Stimulated activated CD4-positive, alpha-beta T cell treated with anti-CD3 and anti-CD28 coated beads, Interleukin-15, amount 100 ng/mL, for 24 hours (primary cell): ENCODE data around the gene EPHX1.
A peak's percentile ranks its signal among the peaks of the same experiment; 100 is the strongest.
"Not testable (repeated sequence)": the region's sequence is repeated elsewhere in the genome, so short reads cannot be mapped to it uniquely, and the experiment has no call there.

ENCODE experiments used
- DNase-seq: peaks from one replicate; pipeline ENCODE4 v3.0.0-alpha.2; 2020

Gene EPHX1

GRCh38 chr1:225817611-225818061 lies 7.7 kb downstream of the EPHX1 start:
- no peak for DNase-seq

DNA sequence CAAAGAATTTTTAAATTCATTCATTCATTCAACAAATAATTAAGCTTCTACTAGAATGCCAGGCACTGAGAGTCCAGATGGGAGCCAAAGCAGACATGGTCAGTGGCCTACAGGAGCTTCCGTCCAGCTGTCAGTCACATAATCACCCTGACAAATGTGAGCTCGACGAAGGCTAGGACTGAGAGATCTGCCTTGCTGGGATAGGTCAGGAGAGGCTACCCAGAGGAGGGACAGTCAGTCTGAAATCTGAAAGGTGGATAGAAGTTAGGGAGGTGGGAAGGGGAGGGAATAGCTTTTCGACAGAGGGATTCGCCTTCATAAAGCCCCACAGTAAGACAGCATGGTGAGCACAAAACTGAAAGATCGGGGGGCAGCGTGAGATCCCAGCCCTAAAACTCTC lies 8.3 kb downstream of the EPHX1 start:
- no peak for DNase-seq

- no peak for DNase-seq
These were observed 9.6 kb downstream of the EPHX1 start for GRCh38 chr1:225819346-225820192.

GRCh38 chr1:225820522-225821120 lies 10.7 kb downstream of the EPHX1 start:
- no peak for DNase-seq

DNA sequence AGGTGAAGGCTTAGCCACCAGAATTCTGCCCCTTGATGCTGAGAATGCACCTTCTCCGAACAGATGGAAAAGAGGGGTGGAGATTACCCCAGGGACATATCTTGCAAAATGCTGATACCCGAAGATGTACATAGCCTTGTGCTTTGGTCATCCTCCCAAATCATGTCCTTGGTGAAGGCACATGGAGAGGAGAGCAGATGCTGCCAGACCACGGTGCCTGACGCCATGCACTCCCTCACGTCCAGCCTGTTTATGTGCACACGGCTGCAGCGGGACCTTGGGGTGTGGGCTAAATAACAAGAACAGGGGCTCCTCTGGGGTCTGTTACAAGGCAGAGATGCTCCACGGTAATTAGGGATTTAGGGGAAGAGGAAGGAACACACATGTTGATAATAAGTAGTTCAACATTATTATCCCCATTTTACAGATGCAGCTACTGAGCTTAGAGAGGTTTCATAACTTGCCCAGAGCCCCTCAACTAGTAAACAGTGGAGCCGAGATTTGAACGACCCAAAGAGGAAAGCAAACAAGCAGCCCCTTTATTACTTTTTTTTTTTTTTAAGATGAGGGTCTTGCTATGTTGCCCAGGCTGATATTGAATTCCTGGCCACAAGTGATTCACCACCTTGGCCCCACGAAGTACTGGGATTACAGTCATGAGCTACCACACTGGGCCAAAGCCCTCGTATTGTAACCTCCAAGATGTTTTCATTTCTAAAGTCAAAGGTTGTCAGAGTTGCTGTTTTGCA lies 12.9 kb downstream of the EPHX1 start:
- no peak for DNase-seq

DNA sequence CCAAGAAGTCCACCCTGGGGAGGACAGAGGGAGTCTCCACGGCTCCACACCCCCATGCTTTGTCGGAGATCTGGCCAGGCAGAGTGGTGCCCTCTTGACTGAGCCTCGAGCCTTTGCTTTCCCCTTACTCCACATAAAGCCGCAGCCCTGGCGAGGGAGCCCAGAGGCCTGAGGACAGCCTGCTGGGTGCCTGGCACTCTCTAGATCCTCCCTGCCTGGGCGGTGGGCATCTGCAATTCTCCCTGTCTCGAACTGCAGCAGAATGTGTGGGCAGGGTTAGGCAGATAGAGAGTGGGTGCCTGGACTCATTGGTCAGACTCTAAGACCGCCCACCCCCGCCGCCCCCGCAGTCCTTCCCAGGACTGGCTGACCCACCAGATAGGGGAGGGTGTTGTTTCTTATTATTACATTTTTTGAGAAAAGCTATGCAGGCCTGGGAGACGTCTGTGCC lies 13.9 kb downstream of the EPHX1 start:
- DNase-seq: no peak

GRCh38 chr1:225824533-225824941 lies 14.6 kb downstream of the EPHX1 start:
- DNase-seq: no peak

- DNase-seq: no peak
These were observed 15.2 kb downstream of the EPHX1 start for GRCh38 chr1:225825078-225825477.

- no peak for DNase-seq
These were observed 15.7 kb downstream of the EPHX1 start for GRCh38 chr1:225825607-225826007.

- DNase-seq: no peak
These were observed 17.2 kb downstream of the EPHX1 start for GRCh38 chr1:225827076-225827475.

DNA sequence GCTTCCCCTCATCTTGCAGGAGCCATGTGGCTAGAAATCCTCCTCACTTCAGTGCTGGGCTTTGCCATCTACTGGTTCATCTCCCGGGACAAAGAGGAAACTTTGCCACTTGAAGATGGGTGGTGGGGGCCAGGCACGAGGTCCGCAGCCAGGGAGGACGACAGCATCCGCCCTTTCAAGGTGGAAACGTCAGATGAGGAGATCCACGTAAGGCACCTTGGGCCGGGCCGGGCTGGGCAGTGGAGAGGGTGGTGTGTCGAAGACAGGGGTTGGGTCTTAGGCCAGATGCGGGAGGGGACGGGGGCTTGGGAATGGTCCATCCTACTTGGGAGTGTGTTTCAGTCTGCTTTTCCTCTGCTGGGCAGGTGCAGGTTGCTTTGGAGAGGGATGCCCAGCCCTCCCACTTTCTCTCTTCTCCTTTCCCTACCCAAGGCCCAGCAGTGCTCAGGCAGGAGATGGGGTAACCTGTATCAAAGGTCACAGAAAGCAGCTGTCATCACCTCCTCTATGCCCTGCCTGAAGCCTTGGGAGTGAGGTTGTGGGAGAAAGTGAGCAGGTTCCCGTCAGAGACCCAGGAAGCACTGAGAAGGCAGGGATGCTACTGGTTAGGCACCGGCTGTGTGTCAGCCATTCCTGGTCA lies 18.9 kb downstream of the EPHX1 start:
- DNase-seq: no peak

DNA sequence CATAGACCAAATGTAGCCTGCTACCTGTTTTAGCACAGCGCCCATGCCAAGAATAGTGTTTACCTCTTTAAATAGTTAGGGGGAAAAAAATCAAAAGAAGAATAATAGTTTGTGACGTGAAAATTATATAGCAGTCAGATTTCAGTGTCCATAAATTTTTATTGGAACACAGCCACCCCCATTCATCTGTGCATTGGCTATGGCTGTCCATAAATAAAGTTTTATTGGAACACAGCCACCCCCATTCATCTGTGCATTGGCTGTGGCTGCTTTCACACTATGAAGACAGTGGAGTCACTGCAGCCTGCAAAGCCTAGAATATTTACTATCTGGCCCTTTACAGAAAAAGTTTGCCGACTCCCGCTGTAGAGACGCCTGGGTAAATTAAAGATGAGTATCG lies 20.9 kb downstream of the EPHX1 start:
- no peak for DNase-seq

GRCh38 chr1:225834417-225835329 lies 24.7 kb downstream of the EPHX1 start:
- no peak for DNase-seq

DNA sequence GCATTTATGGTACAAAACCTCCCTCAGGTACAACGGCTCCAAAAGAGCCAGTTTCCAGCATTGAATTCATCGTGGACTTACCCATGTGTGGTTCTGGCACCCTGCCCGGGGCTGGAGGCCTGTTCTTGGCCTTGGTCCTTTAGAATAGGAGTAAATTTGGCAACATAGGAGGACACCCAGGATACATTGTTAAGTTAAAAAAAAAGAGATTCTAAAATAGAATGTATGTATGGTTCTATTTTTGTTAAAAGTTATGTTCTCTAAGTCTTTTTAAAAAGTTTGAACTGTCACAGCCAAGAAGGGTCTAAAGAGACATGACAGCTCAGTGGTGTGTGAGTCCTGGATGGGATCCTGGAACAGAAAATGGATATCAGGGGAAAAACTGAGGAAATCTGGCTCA lies 25.9 kb downstream of the EPHX1 start:
- no peak for DNase-seq

DNA sequence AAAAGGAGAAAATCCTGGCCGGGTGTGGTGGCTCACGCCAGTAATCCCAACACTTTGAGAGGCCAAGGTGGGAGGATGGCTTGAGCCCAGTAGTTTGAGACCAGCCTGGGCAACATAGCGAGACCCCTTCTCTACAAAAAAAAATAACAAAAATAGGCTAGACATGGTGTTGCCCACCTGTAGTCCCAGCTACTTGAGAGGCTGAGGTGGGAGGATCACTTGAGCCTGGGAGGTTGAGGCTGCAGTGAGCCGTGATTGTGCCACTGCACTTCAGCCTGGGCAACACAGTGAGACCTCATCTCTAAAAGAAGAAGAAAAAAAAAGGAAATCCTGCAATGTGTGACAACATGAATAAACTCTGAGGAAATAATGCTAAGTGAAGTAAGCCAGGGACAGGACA lies 26.4 kb downstream of the EPHX1 start:
- DNase-seq: not testable (repeated sequence)

DNA sequence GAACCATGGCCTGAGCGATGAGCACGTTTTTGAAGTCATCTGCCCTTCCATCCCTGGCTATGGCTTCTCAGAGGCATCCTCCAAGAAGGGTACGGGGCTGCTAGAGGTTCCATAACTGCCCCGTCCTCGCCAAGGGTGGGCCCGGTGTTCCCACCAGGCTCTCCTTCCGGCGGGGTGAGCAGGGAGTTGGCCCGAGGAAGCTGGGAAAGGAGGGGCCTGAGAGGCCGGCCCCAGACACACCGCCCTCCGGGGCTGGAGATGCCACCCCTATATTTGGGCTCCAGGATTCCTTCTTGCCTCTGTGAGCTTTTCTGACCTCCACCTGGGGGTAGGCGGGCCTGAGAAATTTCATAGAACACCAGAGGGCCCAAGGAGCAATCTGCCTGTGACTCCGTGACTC lies 28.9 kb downstream of the EPHX1 start:
- no peak for DNase-seq

DNA sequence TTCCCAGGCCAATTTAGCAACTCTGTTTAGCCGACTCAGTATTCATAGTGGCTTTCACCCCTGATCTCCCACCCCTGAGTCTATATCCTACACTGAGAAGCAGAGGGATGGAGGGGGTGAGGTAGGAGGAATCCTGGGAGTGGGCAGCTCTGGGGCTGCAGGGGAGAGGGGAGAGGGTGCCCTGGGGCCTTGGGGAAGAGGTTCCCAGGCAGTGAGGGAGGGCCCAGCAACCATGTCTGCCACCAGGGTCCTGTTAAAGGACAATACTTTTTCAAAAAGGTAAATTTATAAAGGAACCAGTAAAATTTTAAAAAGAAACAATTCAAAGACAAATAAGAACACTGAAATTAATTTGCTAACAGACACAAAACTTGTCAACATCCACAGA lies 30.3 kb downstream of the EPHX1 start:
- DNase-seq: no peak

- DNase-seq: no peak
These were observed 30.8 kb downstream of the EPHX1 start for GRCh38 chr1:225840713-225841112.

DNA sequence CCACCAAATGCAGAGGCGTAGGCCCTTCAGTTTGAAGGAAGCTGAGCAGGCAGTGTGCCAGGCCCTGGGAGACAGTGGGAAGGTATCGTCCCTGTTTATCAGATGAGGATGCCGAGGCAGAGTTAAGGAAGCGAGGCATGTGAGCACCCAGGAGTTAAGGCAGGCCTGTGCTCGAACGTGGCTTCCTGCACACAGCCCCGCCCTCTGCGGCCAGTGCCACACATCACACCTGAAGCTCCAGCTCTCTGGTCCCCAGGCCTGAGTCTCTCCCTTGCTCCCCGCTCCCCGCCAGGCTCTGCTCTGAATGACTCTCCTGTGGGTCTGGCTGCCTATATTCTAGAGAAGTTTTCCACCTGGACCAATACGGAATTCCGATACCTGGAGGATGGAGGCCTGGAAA lies 32.1 kb downstream of the EPHX1 start:
- peak; percentile 25 for DNase-seq

DNA sequence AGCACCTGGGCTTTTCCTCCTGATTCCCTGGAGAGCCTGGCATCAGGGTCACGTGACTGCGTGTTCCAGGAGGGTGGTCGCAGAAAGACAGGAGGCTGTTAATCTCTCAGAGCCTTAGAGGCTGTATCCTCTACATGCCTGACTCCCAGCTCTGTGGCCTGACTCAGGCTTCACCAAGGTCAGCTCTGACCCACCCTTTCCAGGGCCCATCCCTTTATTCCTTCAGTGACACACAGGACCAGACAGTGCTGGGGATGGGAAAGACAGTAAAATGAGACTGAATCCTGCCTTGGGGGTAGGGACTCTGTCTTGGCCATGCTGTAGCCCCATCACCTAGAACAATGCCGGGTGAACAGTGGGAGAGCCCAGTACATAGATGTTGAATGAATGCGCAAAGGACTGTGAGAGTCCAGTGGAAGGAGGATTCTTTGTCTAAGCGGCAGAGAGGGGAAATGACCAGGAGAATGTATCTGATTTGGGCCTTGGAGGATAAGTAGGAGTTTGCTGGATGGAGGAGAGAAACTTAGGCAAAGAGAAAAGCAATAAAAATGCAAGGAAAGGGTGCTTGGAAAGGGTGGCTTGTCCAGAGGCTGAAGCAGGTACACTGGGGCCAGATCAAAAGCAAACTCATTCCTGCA lies 33.0 kb downstream of the EPHX1 start:
- no peak for DNase-seq

DNA sequence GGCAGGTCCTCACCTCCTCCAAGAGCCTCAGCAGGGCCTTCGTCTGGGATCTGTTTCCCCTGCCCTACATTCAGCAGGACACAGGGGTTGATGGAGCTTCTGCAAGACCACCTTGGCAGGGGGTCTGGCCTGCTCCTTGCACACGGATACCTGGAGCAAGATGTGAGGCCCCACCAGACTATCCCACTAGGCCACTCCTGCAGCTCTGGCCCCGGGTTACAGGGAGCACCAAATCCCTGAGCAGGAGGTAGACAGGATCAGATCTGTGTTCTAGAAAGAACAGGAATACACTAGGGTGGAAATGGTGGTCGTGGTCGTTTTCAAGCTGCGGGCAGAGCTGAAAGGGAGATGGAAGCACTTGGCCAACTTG lies 33.5 kb downstream of the EPHX1 start:
- DNase-seq: no peak
